Stomach smooth muscle (tissue), 2 donors: ENCODE measurements around the gene ST6GALNAC2.
"Not testable (repeated sequence)": the region's sequence is repeated elsewhere in the genome, so short reads cannot be mapped to it uniquely, and the experiment has no call there.

Source experiments
- H3K27ac ChIP-seq: one replicate; pipeline ENCODE4 v1.7.0; 2013; ENCODE audit warnings: mild to moderate bottlenecking, low read length, inconsistent platforms
- H3K27me3 ChIP-seq, 2 donors: one replicate each; pipeline ENCODE4 v1.7.0; 2013; ENCODE audit warnings: low read length in 2 of 2; ENCODE audit not compliant: insufficient read depth in 2 of 2, control insufficient read depth in 1 of 2
- H3K36me3 ChIP-seq, 2 donors: one replicate each; pipeline ENCODE4 v1.7.0; 2013; ENCODE audit warnings: low read length in 2 of 2; ENCODE audit not compliant: control insufficient read depth in 2 of 2, insufficient read depth in 2 of 2
- H3K4me1 ChIP-seq: one replicate; pipeline ENCODE4 v1.7.0; 2013; ENCODE audit warnings: low read length; ENCODE audit not compliant: control insufficient read depth, insufficient read depth
- H3K4me3 ChIP-seq, 2 donors: one replicate each; pipeline ENCODE4 v1.7.0; 2013; ENCODE audit warnings: low read length in 2 of 2
- H3K9ac ChIP-seq, 2 donors: one replicate each; pipeline ENCODE4 v1.7.0; 2013; ENCODE audit warnings: low read length in 2 of 2, mild to moderate bottlenecking in 1 of 2
- H3K9me3 ChIP-seq, 2 donors: one replicate each; pipeline ENCODE4 v1.7.0; 2013; ENCODE audit warnings: low read length in 2 of 2; ENCODE audit not compliant: control insufficient read depth in 2 of 2
- donor health status: healthy.
- donor health status: Pancreatic carcinoma.

The ST6GALNAC2 gene

DNA sequence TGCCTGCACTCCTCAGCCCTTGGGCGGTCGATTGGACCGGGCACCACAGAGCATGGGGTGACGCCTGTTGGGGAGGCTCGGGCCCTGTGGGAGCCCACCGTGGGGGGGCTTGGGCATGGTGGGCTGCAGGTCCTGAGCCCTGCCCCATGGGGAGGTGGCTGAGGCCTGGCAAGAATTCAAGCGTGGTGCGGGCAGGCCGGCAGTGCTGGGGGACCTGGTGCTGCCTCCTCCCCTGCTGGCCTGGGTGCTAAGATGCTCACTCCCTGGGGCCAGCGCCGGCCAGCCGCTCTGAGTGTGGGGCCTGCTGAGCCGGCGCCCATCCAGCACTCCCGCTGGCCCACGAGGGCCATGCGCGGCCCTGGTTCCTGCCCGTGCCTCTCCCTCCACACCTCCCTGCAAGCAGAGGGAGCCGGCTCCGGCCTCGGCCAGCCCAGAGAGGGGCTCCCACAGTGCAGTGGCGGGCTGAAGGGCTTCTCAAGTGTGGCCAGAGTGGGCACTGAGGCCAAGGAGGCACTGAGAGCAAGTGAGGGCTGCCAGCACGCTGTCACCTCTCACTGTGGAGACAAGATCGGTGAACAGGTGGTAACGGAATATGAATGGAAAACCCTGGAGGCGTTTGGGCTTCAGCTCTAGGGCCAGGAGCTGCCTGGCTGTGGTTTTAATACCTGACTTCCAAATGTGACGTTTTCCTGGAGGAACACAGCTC, 29.4 kb upstream of the ST6GALNAC2 start:
- Histone ChIP-seq H3K27ac (no peak overlapping the region), H3K9ac (no peak overlapping the region), H3K4me3 (no peak overlapping the region), H3K9me3 (no peaks in the 10 kb centered on the region), H3K36me3 (no peaks in the 10 kb centered on the region), H3K4me1 (no peaks in the 10 kb centered on the region), H3K27me3 (no peaks in the 10 kb centered on the region)

DNA sequence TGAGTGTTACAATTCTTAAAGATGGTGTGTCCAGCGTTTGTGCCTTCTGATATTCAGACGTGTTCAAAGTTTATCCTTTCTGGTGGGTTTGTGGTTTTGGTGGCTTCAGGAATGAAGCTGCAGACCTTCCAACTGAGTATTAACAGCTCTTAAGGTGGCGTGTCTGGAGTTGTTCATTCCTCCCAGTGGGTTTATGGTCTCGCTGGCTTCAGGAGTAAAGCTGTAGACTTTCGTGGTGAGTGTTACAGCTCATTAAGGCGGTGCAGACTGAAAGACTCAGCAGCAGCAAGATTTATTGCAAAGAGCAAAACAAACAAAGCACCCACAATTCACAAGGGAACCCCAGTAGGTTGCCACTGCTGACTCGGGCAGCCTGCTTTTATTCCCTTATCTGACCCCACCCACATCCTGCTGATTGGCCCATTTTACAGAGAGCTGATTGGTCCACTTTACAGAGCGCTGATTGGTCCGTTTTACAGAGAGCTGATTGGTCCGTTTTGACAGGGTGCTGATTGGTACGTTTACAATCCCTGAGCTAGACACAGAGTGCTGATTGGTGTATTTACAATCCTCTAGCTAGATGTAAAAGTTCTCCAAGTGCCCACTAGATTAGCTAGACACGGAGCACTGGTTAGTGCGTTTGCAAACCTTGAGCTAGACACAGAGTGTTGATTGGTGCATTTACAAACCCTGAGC, 28.6 kb upstream of the ST6GALNAC2 start:
- not testable (repeated sequence) for H3K9me3 ChIP-seq, H3K36me3 ChIP-seq, H3K27ac ChIP-seq, H3K9ac ChIP-seq, H3K4me3 ChIP-seq, H3K4me1 ChIP-seq, H3K27me3 ChIP-seq

DNA sequence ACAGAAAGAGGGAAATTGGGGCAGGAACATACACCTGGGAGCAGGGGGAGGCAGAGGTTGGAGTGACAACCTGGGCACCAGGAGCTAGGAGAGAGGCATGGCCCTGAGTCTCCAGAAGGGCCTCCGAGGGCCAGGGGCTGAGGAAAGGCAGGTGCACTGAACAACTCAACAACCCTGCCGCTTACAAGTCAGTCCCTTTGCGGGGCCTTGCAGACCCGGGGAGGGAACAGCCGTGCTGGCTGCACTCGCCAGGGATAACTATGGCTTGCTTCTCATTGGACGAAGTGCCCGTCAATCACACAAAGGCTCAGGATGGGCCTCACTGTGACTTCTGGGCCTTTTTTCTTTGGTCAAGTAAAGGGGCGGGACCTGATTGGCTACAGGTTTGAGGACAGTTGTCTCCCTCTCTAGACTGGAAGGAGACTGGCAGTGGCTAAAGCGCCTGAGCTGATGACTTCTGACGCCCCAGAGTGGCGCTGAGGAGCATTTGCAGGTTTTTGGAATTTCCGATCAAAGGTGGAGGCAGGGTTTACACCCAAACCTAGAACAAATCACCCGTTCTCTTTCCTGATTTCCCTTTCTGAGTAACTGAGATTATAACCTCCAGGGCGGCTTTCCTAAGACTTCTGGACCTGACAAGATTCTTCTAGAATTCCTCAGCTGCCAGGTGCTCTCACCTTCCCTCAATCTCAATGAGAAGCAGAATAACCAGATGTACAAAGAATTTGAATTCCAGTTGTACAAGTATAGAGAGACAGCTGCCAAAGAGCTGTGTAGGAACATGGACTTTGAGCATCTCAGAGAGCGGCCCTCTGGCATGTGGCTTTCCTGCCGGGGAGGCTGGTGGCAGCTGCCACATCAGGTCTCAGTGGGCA, 27.6 kb upstream of the ST6GALNAC2 start:
- Histone ChIP-seq H3K4me3 (no peak overlapping the region), H3K9me3 (no peaks in the 10 kb centered on the region), H3K36me3 (no peaks in the 10 kb centered on the region), H3K27me3 (no peaks in the 10 kb centered on the region), H3K4me1 (no peaks in the 10 kb centered on the region), H3K9ac (no peak overlapping the region), H3K27ac (no peak overlapping the region)

DNA sequence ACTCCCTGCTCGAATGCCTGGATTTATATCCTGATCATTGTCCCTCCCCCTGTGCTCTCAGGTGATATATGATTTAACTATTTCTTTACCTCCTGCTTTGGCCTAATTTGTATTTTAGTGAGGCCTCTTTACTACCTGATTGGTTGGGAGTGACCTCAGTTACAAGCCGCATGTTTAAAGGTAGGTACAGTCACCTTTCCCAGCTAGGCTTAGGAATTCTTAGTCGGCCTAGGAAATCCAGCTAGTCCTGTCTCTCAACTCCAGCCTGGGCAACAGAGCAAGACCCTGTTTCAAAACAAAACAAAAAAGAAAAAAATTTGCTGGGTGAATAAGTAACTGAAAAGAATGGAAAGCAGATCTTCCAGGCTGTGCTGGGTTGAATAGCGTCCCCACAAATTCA, 26.8 kb upstream of the ST6GALNAC2 start:
- Histone ChIP-seq H3K4me1 (no peaks in the 10 kb centered on the region), H3K9me3 (no peaks in the 10 kb centered on the region), H3K36me3 (no peaks in the 10 kb centered on the region), H3K27me3 (no peaks in the 10 kb centered on the region), H3K27ac (no peak overlapping the region), H3K4me3 (no peak overlapping the region), H3K9ac (no peak overlapping the region)

DNA sequence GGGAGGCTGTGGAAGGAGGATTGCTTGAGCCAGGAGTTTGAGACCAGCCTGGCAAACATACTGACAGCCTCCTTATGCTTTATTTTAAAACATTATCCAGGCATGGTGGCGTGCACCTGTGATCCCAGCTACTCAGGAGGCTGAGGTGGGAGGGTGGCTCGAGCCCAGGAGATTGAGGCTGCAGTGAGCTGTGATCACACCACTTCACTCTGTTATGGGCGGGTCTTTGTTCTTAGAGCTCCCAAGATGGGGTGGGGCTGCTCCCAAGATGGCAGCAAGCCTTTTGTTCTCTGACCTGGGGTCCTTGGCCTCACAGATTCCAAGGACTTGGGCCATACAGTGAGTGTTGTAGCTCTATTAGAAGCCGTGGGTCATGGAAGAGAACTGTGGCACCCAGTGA, 26.1 kb upstream of the ST6GALNAC2 start:
- Histone ChIP-seq H3K36me3 (no peaks in the 10 kb centered on the region), H3K4me3 (no peak overlapping the region), H3K9ac (no peak overlapping the region), H3K4me1 (no peaks in the 10 kb centered on the region), H3K9me3 (no peaks in the 10 kb centered on the region), H3K27ac (no peak overlapping the region), H3K27me3 (no peaks in the 10 kb centered on the region)

GRCh38 chr17:76611080-76611749, 25.6 kb upstream of the ST6GALNAC2 start:
- H3K4me3 ChIP-seq, H3K27ac ChIP-seq, H3K9me3 ChIP-seq, H3K9ac ChIP-seq, H3K36me3 ChIP-seq, H3K27me3 ChIP-seq, H3K4me1 ChIP-seq: not testable (repeated sequence)

- H3K36me3 ChIP-seq, H3K9me3 ChIP-seq, H3K27me3 ChIP-seq, H3K27ac ChIP-seq, H3K4me1 ChIP-seq, H3K9ac ChIP-seq, H3K4me3 ChIP-seq: not testable (repeated sequence)
Observed at GRCh38 chr17:76606685-76607084, 21.0 kb upstream of the ST6GALNAC2 start.

- no peak overlapping the region for H3K27ac ChIP-seq
- no peak overlapping the region for H3K4me3 ChIP-seq
- no peaks in the 10 kb centered on the region for H3K36me3 ChIP-seq
- H3K4me1 ChIP-seq = no peaks in the 10 kb centered on the region
- H3K9me3 ChIP-seq = no peaks in the 10 kb centered on the region
- H3K27me3 ChIP-seq = peaks cover 3 to 8% of the 10 kb centered on the region in 2 donors
- no peak overlapping the region for H3K9ac ChIP-seq
Observed at GRCh38 chr17:76601065-76601464, 15.4 kb upstream of the ST6GALNAC2 start.

GRCh38 chr17:76599694-76600460, 14.2 kb upstream of the ST6GALNAC2 start:
- Histone ChIP-seq H3K9ac (no peak overlapping the region), H3K4me1 (no peaks in the 10 kb centered on the region), H3K36me3 (no peaks in the 10 kb centered on the region), H3K27me3 (peaks cover 3 to 8% of the 10 kb centered on the region in 2 donors), H3K27ac (no peak overlapping the region), H3K9me3 (no peaks in the 10 kb centered on the region), H3K4me3 (no peak overlapping the region)

DNA sequence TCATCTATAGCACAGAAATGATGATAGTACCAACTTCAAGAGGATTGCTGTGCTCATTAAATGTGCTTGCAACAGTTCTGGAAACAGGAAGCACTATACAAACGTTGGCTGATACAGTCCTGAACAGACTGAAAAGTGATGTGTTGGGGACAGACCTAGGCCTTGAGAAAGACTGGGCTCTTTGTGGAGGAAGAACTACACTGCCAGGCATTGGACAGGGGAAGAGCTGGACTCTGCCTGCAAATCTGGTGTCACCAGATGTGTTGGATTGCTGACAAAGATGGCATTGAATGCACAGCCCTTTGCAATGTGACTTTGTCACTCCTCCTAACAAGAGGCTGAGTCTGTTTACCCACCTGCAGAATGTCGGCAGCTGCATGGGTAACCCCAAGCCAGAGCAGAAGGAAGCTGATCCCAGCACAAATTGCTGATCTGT, 12.4 kb upstream of the ST6GALNAC2 start:
- H3K4me3 ChIP-seq = no peak overlapping the region
- no peaks in the 10 kb centered on the region for H3K9me3 ChIP-seq
- peaks cover 3 to 7% of the 10 kb centered on the region in 2 donors for H3K27me3 ChIP-seq
- no peaks in the 10 kb centered on the region for H3K36me3 ChIP-seq
- H3K27ac ChIP-seq = no peak overlapping the region
- H3K4me1 ChIP-seq = no peaks in the 10 kb centered on the region
- no peak overlapping the region for H3K9ac ChIP-seq
